ENCODE measurements around the gene NRXN3. TPM values are rescaled to one million over a fixed set of nuclear protein-coding genes. Genes with fewer than 3 reads are reported as not detected.

Gene NRXN3
- total and polyA plus RNA-seq, 4 donors, result 1.4 to 8.3 (median 4.4) TPM

- H3K36me3 ChIP-seq (ENCODE audit: control insufficient read depth in 4 of 4, insufficient read depth in 4 of 4, low read length in 4 of 4), result no peaks in the 10 kb centered on the region
- H3K9ac ChIP-seq (ENCODE audit: insufficient read depth in 1 of 2, low read length in 2 of 2), result no peak overlapping the region
- DNase-seq (peak in 1 of 3 donors; percentile 20), ATAC-seq (ENCODE audit: insufficient read depth, low FRiP score) (no peak)
- WGBS, 2 donors, result 71 to 77% methylated on average over 2 of the region's 2 CpGs
- no peaks in the 10 kb centered on the region for H3K27me3 ChIP-seq (ENCODE audit: control insufficient read depth in 3 of 3, insufficient read depth in 3 of 3, low read length in 2 of 3)
- peaks cover 0 to 28% (median 5%) of the 10 kb centered on the region in 5 donors for H3K4me1 ChIP-seq (ENCODE audit: control insufficient read depth in 5 of 5, insufficient read depth in 5 of 5, low read length in 5 of 5)
- H3K27ac ChIP-seq (ENCODE audit: low read depth in 1 of 2, low read length in 1 of 2), result no peak overlapping the region
- no peak overlapping the region for H3K4me3 ChIP-seq
- TF ChIP-seq CTCF (IDR thresholded peaks at IDR 0.05; ENCODE audit: control extremely low read depth, extremely low read depth), result no peak
- no peaks in the 10 kb centered on the region for H3K9me3 ChIP-seq (ENCODE audit: control insufficient read depth in 4 of 4, insufficient read depth in 3 of 4, low read length in 3 of 4)
Observed at GRCh38 chr14:79588398-79588797, 1418.2 kb downstream of the NRXN3 start.

- Histone ChIP-seq H3K9ac (ENCODE audit: insufficient read depth in 1 of 2, low read length in 2 of 2) (no peak overlapping the region), H3K27me3 (ENCODE audit: control insufficient read depth in 3 of 3, insufficient read depth in 3 of 3, low read length in 2 of 3) (no peaks in the 10 kb centered on the region), H3K4me3 (no peak overlapping the region), H3K27ac (ENCODE audit: low read depth in 1 of 2, low read length in 1 of 2) (no peak overlapping the region), H3K4me1 (ENCODE audit: control insufficient read depth in 5 of 5, insufficient read depth in 5 of 5, low read length in 5 of 5) (peaks cover 0 to 8% (median 0%) of the 10 kb centered on the region in 5 donors), H3K36me3 (ENCODE audit: control insufficient read depth in 4 of 4, insufficient read depth in 4 of 4, low read length in 4 of 4) (no peaks in the 10 kb centered on the region), H3K9me3 (ENCODE audit: control insufficient read depth in 4 of 4, insufficient read depth in 3 of 4, low read length in 3 of 4) (no peaks in the 10 kb centered on the region)
- no peak for TF ChIP-seq CTCF (IDR thresholded peaks at IDR 0.05; ENCODE audit: control extremely low read depth, extremely low read depth)
- DNase-seq (no peak), ATAC-seq (ENCODE audit: insufficient read depth, low FRiP score) (no peak)
- 79 to 83% methylated on average over 4 of the region's 4 CpGs for WGBS, 2 donors
Observed at GRCh38 chr14:79596551-79596950, 1426.4 kb downstream of the NRXN3 start.

GRCh38 chr14:79597566-79597965 is 1427.4 kb downstream of the NRXN3 start:
- no peak for TF ChIP-seq CTCF (IDR thresholded peaks at IDR 0.05; ENCODE audit: control extremely low read depth, extremely low read depth)
- Histone ChIP-seq H3K4me3 (no peak overlapping the region), H3K36me3 (ENCODE audit: control insufficient read depth in 4 of 4, insufficient read depth in 4 of 4, low read length in 4 of 4) (no peaks in the 10 kb centered on the region), H3K9me3 (ENCODE audit: control insufficient read depth in 4 of 4, insufficient read depth in 3 of 4, low read length in 3 of 4) (no peaks in the 10 kb centered on the region), H3K27ac (ENCODE audit: low read depth in 1 of 2, low read length in 1 of 2) (no peak overlapping the region), H3K9ac (ENCODE audit: insufficient read depth in 1 of 2, low read length in 2 of 2) (no peak overlapping the region), H3K27me3 (ENCODE audit: control insufficient read depth in 3 of 3, insufficient read depth in 3 of 3, low read length in 2 of 3) (no peaks in the 10 kb centered on the region), H3K4me1 (ENCODE audit: control insufficient read depth in 5 of 5, insufficient read depth in 5 of 5, low read length in 5 of 5) (peaks cover 0 to 17% (median 0%) of the 10 kb centered on the region in 5 donors)
- ATAC-seq (ENCODE audit: insufficient read depth, low FRiP score), result no peak
- WGBS, 2 donors, result 93 to 97% methylated on average over 4 of the region's 4 CpGs
- no peak for DNase-seq

GRCh38 chr14:79598339-79598738 is 1428.2 kb downstream of the NRXN3 start:
- Histone ChIP-seq H3K27me3 (ENCODE audit: control insufficient read depth in 3 of 3, insufficient read depth in 3 of 3, low read length in 2 of 3) (no peaks in the 10 kb centered on the region), H3K4me1 (ENCODE audit: control insufficient read depth in 5 of 5, insufficient read depth in 5 of 5, low read length in 5 of 5) (peaks cover 0 to 24% (median 3%) of the 10 kb centered on the region in 5 donors), H3K36me3 (ENCODE audit: control insufficient read depth in 4 of 4, insufficient read depth in 4 of 4, low read length in 4 of 4) (no peaks in the 10 kb centered on the region), H3K4me3 (no peak overlapping the region), H3K9ac (ENCODE audit: insufficient read depth in 1 of 2, low read length in 2 of 2) (no peak overlapping the region), H3K9me3 (ENCODE audit: control insufficient read depth in 4 of 4, insufficient read depth in 3 of 4, low read length in 3 of 4) (no peaks in the 10 kb centered on the region), H3K27ac (ENCODE audit: low read depth in 1 of 2, low read length in 1 of 2) (no peak overlapping the region)
- no peak for TF ChIP-seq CTCF (IDR thresholded peaks at IDR 0.05; ENCODE audit: control extremely low read depth, extremely low read depth)
- DNase-seq (no peak), ATAC-seq (ENCODE audit: insufficient read depth, low FRiP score) (no peak)
- WGBS, 2 donors, result 69 to 77% methylated on average over 2 of the region's 2 CpGs

Measured in lung (tissue), 12 donors.